HEK293T (cell line): ENCODE results near the gene SYNJ2.

Experiments
- BHLHE40 ChIP-seq: fragments of 450-650 bp; IDR thresholded peaks from 2 replicates; pipeline ENCODE4 v1.6.1; 2016; ENCODE audit warnings: mild to moderate bottlenecking, moderate library complexity, borderline replicate concordance
- CTBP1 ChIP-seq: fragments of 450-650 bp; IDR thresholded peaks from 2 replicates; pipeline ENCODE4 v1.6.1; 2016; ENCODE audit warnings: borderline replicate concordance
- ELF4 ChIP-seq: fragments of 450-650 bp; IDR thresholded peaks from 2 replicates; pipeline ENCODE4 v1.6.1; 2017; ENCODE audit warnings: antibody characterized with exemption
- FOXK2 ChIP-seq: fragments of 450-650 bp; IDR thresholded peaks from 2 replicates; pipeline ENCODE4 v1.6.1; 2016; ENCODE audit warnings: mild to moderate bottlenecking
- FOXM1 ChIP-seq: fragments of 450-650 bp; IDR thresholded peaks from 2 replicates; pipeline ENCODE4 v1.6.1; 2017; ENCODE audit warnings: mild to moderate bottlenecking, borderline replicate concordance
- LEF1 ChIP-seq: fragments of 450-650 bp; IDR thresholded peaks from 2 replicates; pipeline ENCODE4 v1.6.1; 2017; ENCODE audit warnings: mild to moderate bottlenecking, borderline replicate concordance
- SP1 ChIP-seq: fragments of 450-650 bp; IDR thresholded peaks from 2 replicates; pipeline ENCODE4 v1.6.1; 2017
- SUZ12 ChIP-seq: fragments of 450-650 bp; IDR thresholded peaks from 2 replicates; pipeline ENCODE4 v1.6.1; 2016; ENCODE audit warnings: mild to moderate bottlenecking
- TARDBP ChIP-seq: fragments of 450-650 bp; IDR thresholded peaks from 2 replicates; pipeline ENCODE4 v1.6.1; 2016
- ZNF384 ChIP-seq: fragments of 450-650 bp; IDR thresholded peaks from 2 replicates; pipeline ENCODE4 v1.6.1; 2016

GRCh38 chr6:158006821-158007570 lies 25.3 kb downstream of the SYNJ2 start:
- TF ChIP-seq SUZ12 (no peak), LEF1 (no peak), FOXM1 (no peak), ZNF384 (no peak), CTBP1 (no peak), ELF4 (no peak), SP1 (no peak), BHLHE40 (no peak), TARDBP (no peak), FOXK2 (no peak)
